Measurements from ENCODE around the gene SH3GL1. TPM values are rescaled to one million over a fixed set of nuclear protein-coding genes. Genes with fewer than 3 reads are reported as not detected.

Gene SH3GL1
- total RNA-seq (2022; extraction: Qiagen RNA extraction; ENCODE audit: low read depth), result 53.6 to 63.3 TPM (median 57.1 TPM) in 5 replicates

GRCh38 chr19:4400135-4400936 is at the start of gene SH3GL1:
Gene SH3GL1, minus strand, starts transcription at chr19:4400547. Its CDS starts 179 bp downstream, at chr19:4400368.

GRCh38 chr19:4402171-4403004 is 2.0 kb upstream of the SH3GL1 start, which contains the start of gene CHAF1A:
Gene CHAF1A, plus strand, starts transcription at chr19:4402640. Its CDS starts 123 bp downstream, at chr19:4402763.

GRCh38 chr19:4343370-4344307 is 56.7 kb downstream of the SH3GL1 start, which contains the start of gene MPND:
Gene MPND, plus strand, starts transcription at chr19:4343562. Its CDS starts 32 bp downstream, at chr19:4343594.

GRCh38 chr19:4338441-4339355 is 61.6 kb downstream of the SH3GL1 start, which contains the start of gene STAP2:
Gene STAP2, minus strand, starts transcription at chr19:4338827. Its CDS starts 74 bp downstream, at chr19:4338753.

Other genes starting within 250 kb of the SH3GL1 start
- 0.05 to 0.07 TPM (median 0.06 TPM) in 3 of 5 replicates, not detected in the others for gene CREB3L3, start 246.9 kb downstream of the SH3GL1 start, total RNA-seq (2022; extraction: Qiagen RNA extraction; ENCODE audit: low read depth)
- 23.7 to 36.2 TPM (median 28.3 TPM) in 5 replicates for gene SIRT6, start 218.0 kb downstream of the SH3GL1 start, total RNA-seq (2022; extraction: Qiagen RNA extraction; ENCODE audit: low read depth)
- 0.10 to 0.26 TPM (median 0.23 TPM) in 5 replicates for gene ANKRD24, start 217.9 kb downstream of the SH3GL1 start, total RNA-seq (2022; extraction: Qiagen RNA extraction; ENCODE audit: low read depth)
- 2.6 to 4.2 TPM (median 2.9 TPM) in 5 replicates for gene EBI3, start 171.0 kb downstream of the SH3GL1 start, total RNA-seq (2022; extraction: Qiagen RNA extraction; ENCODE audit: low read depth)
- gene YJU2, start 153.5 kb downstream of the SH3GL1 start, total RNA-seq (2022; extraction: Qiagen RNA extraction; ENCODE audit: low read depth), result 18.2 to 22.4 TPM (median 19.1 TPM) in 5 replicates
- 0.04 to 0.05 TPM in 2 of 5 replicates, not detected in the others for gene SHD, start 121.3 kb downstream of the SH3GL1 start, total RNA-seq (2022; extraction: Qiagen RNA extraction; ENCODE audit: low read depth)
- not detected in 5 replicates for gene TMIGD2, start 98.2 kb downstream of the SH3GL1 start, total RNA-seq (2022; extraction: Qiagen RNA extraction; ENCODE audit: low read depth)
- 7.5 to 8.4 TPM (median 7.8 TPM) in 5 replicates for gene FSD1, start 95.9 kb downstream of the SH3GL1 start, total RNA-seq (2022; extraction: Qiagen RNA extraction; ENCODE audit: low read depth)
- gene STAP2, start 61.7 kb downstream of the SH3GL1 start, total RNA-seq (2022; extraction: Qiagen RNA extraction; ENCODE audit: low read depth), result not detected in 5 replicates
- 7.4 to 12.2 TPM (median 11.0 TPM) in 5 replicates for gene MPND, start 57.0 kb downstream of the SH3GL1 start, total RNA-seq (2022; extraction: Qiagen RNA extraction; ENCODE audit: low read depth)
- gene CHAF1A, start 2.1 kb upstream of the SH3GL1 start, total RNA-seq (2022; extraction: Qiagen RNA extraction; ENCODE audit: low read depth), result 21.8 to 26.4 TPM (median 23.6 TPM) in 5 replicates
- gene UBXN6, start 57.2 kb upstream of the SH3GL1 start, total RNA-seq (2022; extraction: Qiagen RNA extraction; ENCODE audit: low read depth), result 42.3 to 61.2 TPM (median 57.7 TPM) in 5 replicates
- 20.0 to 32.7 TPM (median 27.2 TPM) in 5 replicates for gene HDGFL2, start 71.8 kb upstream of the SH3GL1 start, total RNA-seq (2022; extraction: Qiagen RNA extraction; ENCODE audit: low read depth)
- gene PLIN4, start 117.9 kb upstream of the SH3GL1 start, total RNA-seq (2022; extraction: Qiagen RNA extraction; ENCODE audit: low read depth), result 0.21 to 0.30 TPM (median 0.24 TPM) in 5 replicates
- 0.11 to 0.18 TPM (median 0.14 TPM) in 4 of 5 replicates, not detected in the other for gene PLIN5, start 134.7 kb upstream of the SH3GL1 start, total RNA-seq (2022; extraction: Qiagen RNA extraction; ENCODE audit: low read depth)
- 0.06 to 0.34 TPM (median 0.09 TPM) in 5 replicates for gene LRG1, start 139.5 kb upstream of the SH3GL1 start, total RNA-seq (2022; extraction: Qiagen RNA extraction; ENCODE audit: low read depth)
- gene SEMA6B, start 159.1 kb upstream of the SH3GL1 start, total RNA-seq (2022; extraction: Qiagen RNA extraction; ENCODE audit: low read depth), result 5.9 to 7.7 TPM (median 6.8 TPM) in 5 replicates
- 3.4 to 5.2 TPM (median 4.6 TPM) in 5 replicates for gene TNFAIP8L1, start 239.0 kb upstream of the SH3GL1 start, total RNA-seq (2022; extraction: Qiagen RNA extraction; ENCODE audit: low read depth)

Measured in A549 treated with DMSO at 1 μM for 4 hours (cell line).